ENCODE measurements around the gene LRRC4B. TPM values are rescaled to one million over a fixed set of nuclear protein-coding genes. Genes with fewer than 3 reads are reported as not detected.

LRRC4B gene
- polyA plus RNA-seq, 1 of the 3 experiments (the other 2 are of a cell fraction): 6.9 TPM

GRCh38 chr19:50489461-50490011 lies 78.7 kb downstream of the LRRC4B start (continued):
- no peak for TF ChIP-seq TAF1 (IDR thresholded peaks at IDR 0.05; ENCODE audit: borderline replicate concordance, low read depth, low read length)

GRCh38 chr19:50488389-50489194 lies 79.6 kb downstream of the LRRC4B start:
- no peak overlapping the region for H3K9ac ChIP-seq
- no peak overlapping the region for H3K27ac ChIP-seq (ENCODE audit: low read depth in 2 of 2, low read length in 1 of 2)
- WGBS (ENCODE audit: low lambda C conversion rate): 40% methylated on average over 13 of the region's 13 CpGs
- H3K36me3 ChIP-seq (replicated peaks in 1 of 2; ENCODE audit: control insufficient read depth in 1 of 2, insufficient read depth in 2 of 2, low read length in 1 of 2): peaks cover 0 to 3% of the 10 kb centered on the region in 2 experiments
- H3K4me3 ChIP-seq (ENCODE audit: low read depth in 2 of 2, low read length in 1 of 2): no peak overlapping the region
- H3K9me3 ChIP-seq: no peaks in the 10 kb centered on the region; the same call in 1 of the 2 replicates
- H2AFZ ChIP-seq (ENCODE audit: low read depth): no peak overlapping the region
- H3F3A ChIP-seq (replicated peaks; ENCODE audit: insufficient read depth): no peaks in the 10 kb centered on the region
- H3K4me1 ChIP-seq (ENCODE audit: control insufficient read depth in 1 of 2, insufficient read depth in 2 of 2, low read depth in 1 of 2, low read length in 1 of 2): peaks cover 0 to 3% of the 10 kb centered on the region in 2 experiments; a peak in 1 of 4 replicates
- peaks cover 5% of the 10 kb centered on the region; the same call in 1 of the 2 replicates for H3K27me3 ChIP-seq (ENCODE audit: insufficient read depth)
- ChIA-PET CTCF (interaction anchor here (2.6 to 3.1 kb wide), 2 partner anchors 12 to 68 kb away, joined by 8 to 9 read pairs; no protein-coding TSS in a partner anchor), POLR2A (no interaction called here)
- no peaks in the 10 kb centered on the region for H4K20me1 ChIP-seq (ENCODE audit: insufficient read depth)
- no peaks in the 10 kb centered on the region for H3K79me2 ChIP-seq (ENCODE audit: insufficient read depth)
- DNase-seq: no peak
- no peak for TF ChIP-seq USF1 (IDR thresholded peaks at IDR 0.05; ENCODE audit: borderline replicate concordance, low read depth)
- no peak for TF ChIP-seq MXI1 (IDR thresholded peaks at IDR 0.05; ENCODE audit: low read depth, low read length)
- no peak for TF ChIP-seq POLR2AphosphoS5 (IDR thresholded peaks at IDR 0.05; ENCODE audit: low read depth, low read length)
- TF ChIP-seq RFX5 (IDR thresholded peaks at IDR 0.05; ENCODE audit: low read length): no peak
- no peak for TF ChIP-seq JUND (IDR thresholded peaks at IDR 0.05)
- no peak for TF ChIP-seq MAX (IDR thresholded peaks at IDR 0.05; ENCODE audit: low read depth)
- no peak for TF ChIP-seq NFIC (IDR thresholded peaks at IDR 0.05; ENCODE audit: borderline replicate concordance)
- TF ChIP-seq RAD21 (IDR thresholded peaks at IDR 0.05; ENCODE audit: low read length): no peak
- no peak for TF ChIP-seq RCOR1 (IDR thresholded peaks at IDR 0.05; ENCODE audit: low read length)
- TF ChIP-seq ZBTB33 (IDR thresholded peaks at IDR 0.05; ENCODE audit: borderline replicate concordance, low read depth): no peak
- TF ChIP-seq PBX3 (IDR thresholded peaks at IDR 0.05): no peak
- TF ChIP-seq GATA2 (CRISPR knock-in tag; IDR thresholded peaks at IDR 0.05): no peak
- TF ChIP-seq FOXJ3 (CRISPR knock-in tag; IDR thresholded peaks at IDR 0.05): no peak
- TF ChIP-seq REST (IDR thresholded peaks at IDR 0.05; ENCODE audit: low read depth, low read length): no peak
- H3K9me2 ChIP-seq: no peaks in the 10 kb centered on the region
- no peak overlapping the region for H3K4me2 ChIP-seq

Data from SK-N-SH (cell line).